HepG2 (cell line): ENCODE results near the gene CDC42EP5. TPM values are rescaled to one million over a fixed set of nuclear protein-coding genes. Genes with fewer than 3 reads are reported as not detected.

ENCODE experiments used
- GATAD2A ChIP-seq: IDR thresholded peaks from 2 replicates; pipeline ENCODE4 v1.6.1; 2016
- HMGA1 ChIP-seq: sonication (generic); formaldehyde crosslinking; conservative IDR thresholded peaks from 2 replicates; pipeline ENCODE4 v1.4.0; 2020; ENCODE audit warnings: missing genetic modification reagents
- PRPF4 ChIP-seq: fragments of 200-400 bp; formaldehyde crosslinking; IDR thresholded peaks from 2 replicates; pipeline ENCODE4 v1.6.1; 2016; ENCODE audit warnings: low read length, low read depth; ENCODE audit not compliant: poor library complexity, severe bottlenecking
- RFX3 ChIP-seq: IDR thresholded peaks from 2 replicates; pipeline ENCODE4 v1.6.1; 2016; ENCODE audit warnings: missing biosample characterization, missing genetic modification reagents
- SMAD3 ChIP-seq: sonication (generic); formaldehyde crosslinking; IDR thresholded peaks from 2 replicates; pipeline ENCODE4 v1.4.0; 2020; ENCODE audit warnings: missing genetic modification reagents
- TAF15 ChIP-seq: fragments of 200-400 bp; formaldehyde crosslinking; IDR thresholded peaks from one replicate; pipeline ENCODE4 v1.6.1; 2018; ENCODE audit warnings: mild to moderate bottlenecking, low read depth, low read length; ENCODE audit not compliant: poor library complexity, severe bottlenecking
- ZNF292 ChIP-seq: sonication (generic); formaldehyde crosslinking; IDR thresholded peaks from 2 replicates; pipeline ENCODE4 v1.8.1; 2022; ENCODE audit warnings: mild to moderate bottlenecking, low read depth, missing genetic modification reagents, borderline replicate concordance
- ZNF546 ChIP-seq: sonication (generic); formaldehyde crosslinking; conservative IDR thresholded peaks from 2 replicates; pipeline ENCODE4 v1.8.1; 2023; ENCODE audit warnings: mild to moderate bottlenecking, missing genetic modification reagents
- ZNF678 ChIP-seq: sonication (generic); formaldehyde crosslinking; IDR thresholded peaks from 2 replicates; pipeline ENCODE4 v1.4.0; 2020; ENCODE audit warnings: mild to moderate bottlenecking, missing genetic modification reagents
- ZNF780A ChIP-seq: sonication (generic); formaldehyde crosslinking; IDR thresholded peaks from 2 replicates; pipeline ENCODE4 v1.8.0; 2022; ENCODE audit warnings: mild to moderate bottlenecking, missing genetic modification reagents, moderate library complexity
- ZSCAN20 ChIP-seq: sonication (generic); formaldehyde crosslinking; IDR thresholded peaks from 2 replicates; pipeline ENCODE4 v1.4.0; 2020; ENCODE audit warnings: missing genetic modification reagents, mild to moderate bottlenecking, borderline replicate concordance
- polyA plus RNA-seq, 8 experiments: library from polyadenylated mRNA; depleted of rRNA in 3 of 8; stranded (reverse) in 7 of 8; unstranded in 1 of 8; fragments of >200 nt; fragmentation: Illumina TruSeq in 4 of 8; extraction: Trizol in 4 of 8; gene quantifications; 2 replicates each; pipeline versions ENCODE4 v1.2.1 to v1.2.3, GENCODE V29; 2011 to 2016; ENCODE audit warnings: low read depth in 4 of 8, missing spikeins in 1 of 8, mixed read lengths in 1 of 8; ENCODE audit not compliant: insufficient read depth in 1 of 8
- total RNA-seq, 5 experiments: library from RNA; depleted of rRNA; stranded (reverse); fragments of >200 nt; fragmentation: Illumina TruSeq; extraction: Trizol; gene quantifications; 2 replicates each; pipeline ENCODE4 v1.2.3, GENCODE V29; 2016; ENCODE audit warnings: low read depth in 1 of 5
- TF ChIP-seq, protein P1 (sequence below), 2 experiments: fragments of 450-650 bp in 1 of 2; sonication (generic) in 1 of 2; formaldehyde crosslinking in 1 of 2; IDR thresholded peaks; 2 replicates each; pipeline versions ENCODE4 v1.6.1 to v1.8.0; 2016 to 2022; ENCODE audit warnings: antibody characterized with exemption in 1 of 2, mild to moderate bottlenecking in 1 of 2, missing genetic modification reagents in 1 of 2
- TF ChIP-seq, protein P2 (sequence below): sonication (generic); formaldehyde crosslinking; IDR thresholded peaks from 2 replicates; pipeline ENCODE4 v1.5.0; 2020; ENCODE audit warnings: missing genetic modification reagents
- TF ChIP-seq, protein P3 (sequence below): sonication (generic); formaldehyde crosslinking; conservative IDR thresholded peaks from 2 replicates; pipeline ENCODE4 v1.4.0; 2020; ENCODE audit warnings: missing genetic modification reagents

Gene CDC42EP5
- total and polyA plus RNA-seq, 2 of the 13 experiments (the other 11 are each of a cell fraction or from before 2014, with no cell fraction given), result 0.41 to 1.6 TPM

DNA sequence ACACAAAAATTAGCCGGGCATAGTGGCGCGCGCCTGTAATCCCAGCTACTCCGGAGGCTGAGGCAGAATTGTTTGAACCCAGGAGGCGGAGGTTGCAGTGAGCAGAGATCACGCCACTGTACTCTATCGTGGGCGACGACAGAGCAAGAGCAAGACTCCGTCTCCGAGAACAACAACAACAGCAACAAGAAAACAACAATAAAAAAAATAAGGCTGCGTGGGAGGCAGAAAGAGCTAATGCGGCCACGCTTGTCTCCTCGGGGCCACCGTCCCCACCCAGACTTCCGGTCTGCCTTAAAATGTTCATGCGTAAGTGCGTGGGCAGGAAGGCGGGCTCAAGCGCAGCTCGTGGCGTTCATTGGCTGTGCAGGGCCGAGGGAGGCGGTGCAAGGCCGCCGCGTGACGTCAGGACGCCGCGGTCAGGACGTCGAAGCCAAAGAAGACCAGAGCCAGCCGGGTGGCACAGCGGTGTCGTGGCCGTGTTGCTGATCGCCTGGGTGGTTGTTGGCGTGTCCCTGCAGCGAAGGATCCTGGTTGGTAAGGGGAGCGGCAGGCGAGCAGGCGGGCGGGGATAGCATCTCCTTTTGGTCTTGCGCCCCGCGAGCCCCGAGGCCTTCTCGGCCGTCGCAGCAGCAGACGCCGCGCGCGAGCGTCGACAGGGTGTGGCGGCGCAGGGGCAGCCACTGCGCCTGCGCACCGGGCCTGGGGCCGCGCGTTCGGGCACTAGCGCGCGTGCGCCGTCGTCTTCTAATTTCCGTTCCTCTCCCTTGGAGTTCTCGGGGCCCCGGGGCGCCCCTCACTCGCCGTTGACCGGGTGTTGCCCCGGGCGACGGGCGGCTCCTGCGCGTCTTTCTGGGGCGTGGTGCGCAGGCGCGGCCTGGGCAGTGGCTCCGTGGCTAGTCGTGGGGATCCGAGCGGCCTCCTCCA, 24.1 kb downstream of the CDC42EP5 start, which contains the start of gene LENG8 (continued):
- TF ChIP-seq, protein P1, sequence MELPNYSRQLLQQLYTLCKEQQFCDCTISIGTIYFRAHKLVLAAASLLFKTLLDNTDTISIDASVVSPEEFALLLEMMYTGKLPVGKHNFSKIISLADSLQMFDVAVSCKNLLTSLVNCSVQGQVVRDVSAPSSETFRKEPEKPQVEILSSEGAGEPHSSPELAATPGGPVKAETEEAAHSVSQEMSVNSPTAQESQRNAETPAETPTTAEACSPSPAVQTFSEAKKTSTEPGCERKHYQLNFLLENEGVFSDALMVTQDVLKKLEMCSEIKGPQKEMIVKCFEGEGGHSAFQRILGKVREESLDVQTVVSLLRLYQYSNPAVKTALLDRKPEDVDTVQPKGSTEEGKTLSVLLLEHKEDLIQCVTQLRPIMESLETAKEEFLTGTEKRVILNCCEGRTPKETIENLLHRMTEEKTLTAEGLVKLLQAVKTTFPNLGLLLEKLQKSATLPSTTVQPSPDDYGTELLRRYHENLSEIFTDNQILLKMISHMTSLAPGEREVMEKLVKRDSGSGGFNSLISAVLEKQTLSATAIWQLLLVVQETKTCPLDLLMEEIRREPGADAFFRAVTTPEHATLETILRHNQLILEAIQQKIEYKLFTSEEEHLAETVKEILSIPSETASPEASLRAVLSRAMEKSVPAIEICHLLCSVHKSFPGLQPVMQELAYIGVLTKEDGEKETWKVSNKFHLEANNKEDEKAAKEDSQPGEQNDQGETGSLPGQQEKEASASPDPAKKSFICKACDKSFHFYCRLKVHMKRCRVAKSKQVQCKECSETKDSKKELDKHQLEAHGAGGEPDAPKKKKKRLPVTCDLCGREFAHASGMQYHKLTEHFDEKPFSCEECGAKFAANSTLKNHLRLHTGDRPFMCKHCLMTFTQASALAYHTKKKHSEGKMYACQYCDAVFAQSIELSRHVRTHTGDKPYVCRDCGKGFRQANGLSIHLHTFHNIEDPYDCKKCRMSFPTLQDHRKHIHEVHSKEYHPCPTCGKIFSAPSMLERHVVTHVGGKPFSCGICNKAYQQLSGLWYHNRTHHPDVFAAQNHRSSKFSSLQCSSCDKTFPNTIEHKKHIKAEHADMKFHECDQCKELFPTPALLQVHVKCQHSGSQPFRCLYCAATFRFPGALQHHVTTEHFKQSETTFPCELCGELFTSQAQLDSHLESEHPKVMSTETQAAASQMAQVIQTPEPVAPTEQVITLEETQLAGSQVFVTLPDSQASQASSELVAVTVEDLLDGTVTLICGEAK (IDR thresholded peaks at IDR 0.05), result no peak
- TF ChIP-seq, protein P1 (CRISPR knock-in tag; IDR thresholded peaks at IDR 0.05), result no peak
- no peak; the same call in 1 of the 2 replicates for TF ChIP-seq ZNF546 (CRISPR knock-in tag)
- peak; percentile 59; the same call in 1 of the 2 replicates for TF ChIP-seq GATAD2A
- peak; percentile 77; the same call in 1 of the 2 replicates for TF ChIP-seq ZNF678
- TF ChIP-seq ZNF292 (CRISPR knock-in tag), result no peak
- peak; percentile 39; the same call in 1 of the 2 replicates for TF ChIP-seq RFX3 (CRISPR knock-in tag)
- peak; percentile 96 for TF ChIP-seq TAF15
- TF ChIP-seq, protein P2, sequence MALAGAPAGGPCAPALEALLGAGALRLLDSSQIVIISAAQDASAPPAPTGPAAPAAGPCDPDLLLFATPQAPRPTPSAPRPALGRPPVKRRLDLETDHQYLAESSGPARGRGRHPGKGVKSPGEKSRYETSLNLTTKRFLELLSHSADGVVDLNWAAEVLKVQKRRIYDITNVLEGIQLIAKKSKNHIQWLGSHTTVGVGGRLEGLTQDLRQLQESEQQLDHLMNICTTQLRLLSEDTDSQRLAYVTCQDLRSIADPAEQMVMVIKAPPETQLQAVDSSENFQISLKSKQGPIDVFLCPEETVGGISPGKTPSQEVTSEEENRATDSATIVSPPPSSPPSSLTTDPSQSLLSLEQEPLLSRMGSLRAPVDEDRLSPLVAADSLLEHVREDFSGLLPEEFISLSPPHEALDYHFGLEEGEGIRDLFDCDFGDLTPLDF (CRISPR knock-in tag), result no peak; the same call in 1 of the 2 replicates
- peak; percentile 64; the same call in 1 of the 2 replicates for TF ChIP-seq SMAD3
- 0 out of 2 replicates have a peak, but pooled peaks have one; percentile 27 for TF ChIP-seq ZNF780A
- TF ChIP-seq, protein P3, sequence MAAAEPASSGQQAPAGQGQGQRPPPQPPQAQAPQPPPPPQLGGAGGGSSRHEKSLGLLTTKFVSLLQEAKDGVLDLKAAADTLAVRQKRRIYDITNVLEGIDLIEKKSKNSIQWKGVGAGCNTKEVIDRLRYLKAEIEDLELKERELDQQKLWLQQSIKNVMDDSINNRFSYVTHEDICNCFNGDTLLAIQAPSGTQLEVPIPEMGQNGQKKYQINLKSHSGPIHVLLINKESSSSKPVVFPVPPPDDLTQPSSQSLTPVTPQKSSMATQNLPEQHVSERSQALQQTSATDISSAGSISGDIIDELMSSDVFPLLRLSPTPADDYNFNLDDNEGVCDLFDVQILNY, result peak; percentile 16; the same call in 1 of the 2 replicates
- no peak for TF ChIP-seq HMGA1
- TF ChIP-seq PRPF4, result no peak
- no peak for TF ChIP-seq ZSCAN20 (CRISPR knock-in tag)
